Peyer's patch (tissue), 4 donors: ENCODE data around the gene IMMP2L.

Experiments
- CTCF ChIP-seq, 6 experiments: fragments of 450-650 bp in 4 of 6; fragments of 200-600 bp in 2 of 6; sonication (generic) in 1 of 6; IDR thresholded peaks; one replicate each; pipeline ENCODE4 v1.5.1; 2017 to 2019; ENCODE audit warnings: antibody characterized with exemption in 6 of 6, mild to moderate bottlenecking in 3 of 6, moderate library complexity in 1 of 6
- POLR2A ChIP-seq, 2 donors: fragments of 450-650 bp; IDR thresholded peaks; one replicate each; pipeline ENCODE4 v1.5.1; 2017; ENCODE audit warnings: antibody characterized with exemption in 2 of 2, mild to moderate bottlenecking in 2 of 2, moderate library complexity in 2 of 2

GRCh38 chr7:111424768-111425167, 137.5 kb downstream of the IMMP2L start:
- no peak for TF ChIP-seq CTCF (IDR thresholded peaks at IDR 0.05)
- no peak for TF ChIP-seq POLR2A (IDR thresholded peaks at IDR 0.05)
